ENCODE results near the gene DNASE1L3. TPM values are rescaled to one million over a fixed set of nuclear protein-coding genes. Genes with fewer than 3 reads are reported as not detected.
"Not testable (repeated sequence)": the region's sequence is repeated elsewhere in the genome, so short reads cannot be mapped to it uniquely, and the experiment has no call there.

DNASE1L3 gene
- total RNA-seq, 1 donor from 2014 or later, result 0.22 TPM

DNA sequence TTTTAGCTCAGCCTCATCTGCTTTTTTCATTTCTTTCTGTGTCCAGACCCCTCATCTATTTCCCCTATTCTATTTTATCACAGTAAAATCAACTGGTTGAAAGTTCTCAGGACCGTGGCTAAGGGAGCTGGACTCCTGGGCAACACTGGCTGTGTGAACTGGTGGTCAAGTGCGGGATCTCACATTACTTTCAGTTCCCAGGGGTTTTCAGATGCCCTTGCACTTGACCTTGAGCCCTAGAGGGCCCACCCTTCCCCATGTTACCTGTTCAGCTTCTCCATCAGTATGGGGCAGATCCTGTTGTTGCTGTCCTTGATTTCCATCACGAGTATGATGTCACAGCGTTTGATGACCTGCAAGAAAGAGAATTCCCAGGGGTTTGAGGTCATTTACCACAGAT is 2.8 kb downstream of the DNASE1L3 start:
- H3K27ac Mint-ChIP-seq, result no peak overlapping the region
- H3K4me1 Mint-ChIP-seq, result no peaks in the 10 kb centered on the region
- H3K36me3 Mint-ChIP-seq, result no peaks in the 10 kb centered on the region
- H3K27me3 Mint-ChIP-seq (ENCODE audit: low read depth), result peaks cover 15% of the 10 kb centered on the region
- no peak for TF ChIP-seq CTCF (IDR thresholded peaks at IDR 0.05; ENCODE audit: unreplicated experiment)
- no peak for DNase-seq (ENCODE audit: low spot score in 2 of 2, unreplicated experiment in 2 of 2)
- no peak overlapping the region for H3K4me3 Mint-ChIP-seq
- H3K9me3 Mint-ChIP-seq, result no peaks in the 10 kb centered on the region

- no peak overlapping the region for H3K4me3 Mint-ChIP-seq
- DNase-seq (ENCODE audit: low spot score in 2 of 2, unreplicated experiment in 2 of 2), result no peak
- H3K9me3 Mint-ChIP-seq, result no peaks in the 10 kb centered on the region
- H3K27me3 Mint-ChIP-seq (ENCODE audit: low read depth), result peaks cover 13% of the 10 kb centered on the region
- no peaks in the 10 kb centered on the region for H3K4me1 Mint-ChIP-seq
- no peak for TF ChIP-seq CTCF (IDR thresholded peaks at IDR 0.05; ENCODE audit: unreplicated experiment)
- no peak overlapping the region for H3K27ac Mint-ChIP-seq
- no peaks in the 10 kb centered on the region for H3K36me3 Mint-ChIP-seq
These were observed 4.3 kb downstream of the DNASE1L3 start for GRCh38 chr3:58206406-58207011.

DNA sequence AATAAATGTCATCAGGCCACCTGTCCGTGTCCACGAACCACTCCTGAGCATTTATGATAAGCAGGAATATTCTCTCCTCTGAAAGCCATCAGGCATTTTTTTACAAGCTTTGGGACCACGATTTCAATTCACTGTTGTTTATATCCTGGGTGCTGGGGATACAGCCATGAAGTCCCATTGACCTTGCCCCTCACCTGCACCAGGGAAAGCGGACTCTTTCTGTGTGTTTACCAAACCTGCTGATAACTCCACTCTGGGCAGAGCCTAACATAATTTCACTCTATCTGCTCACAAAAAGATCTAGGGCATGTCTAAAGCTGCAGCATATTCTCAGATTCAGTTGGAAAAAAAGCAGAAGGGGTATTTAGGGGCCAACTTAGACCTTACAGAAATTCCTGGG is 4.8 kb downstream of the DNASE1L3 start:
- no peaks in the 10 kb centered on the region for H3K36me3 Mint-ChIP-seq
- no peaks in the 10 kb centered on the region for H3K4me1 Mint-ChIP-seq
- peaks cover 9% of the 10 kb centered on the region for H3K27me3 Mint-ChIP-seq (ENCODE audit: low read depth)
- no peak for DNase-seq (ENCODE audit: low spot score in 2 of 2, unreplicated experiment in 2 of 2)
- TF ChIP-seq CTCF (IDR thresholded peaks at IDR 0.05; ENCODE audit: unreplicated experiment), result no peak
- H3K9me3 Mint-ChIP-seq, result no peaks in the 10 kb centered on the region
- H3K27ac Mint-ChIP-seq, result no peak overlapping the region
- no peak overlapping the region for H3K4me3 Mint-ChIP-seq

DNA sequence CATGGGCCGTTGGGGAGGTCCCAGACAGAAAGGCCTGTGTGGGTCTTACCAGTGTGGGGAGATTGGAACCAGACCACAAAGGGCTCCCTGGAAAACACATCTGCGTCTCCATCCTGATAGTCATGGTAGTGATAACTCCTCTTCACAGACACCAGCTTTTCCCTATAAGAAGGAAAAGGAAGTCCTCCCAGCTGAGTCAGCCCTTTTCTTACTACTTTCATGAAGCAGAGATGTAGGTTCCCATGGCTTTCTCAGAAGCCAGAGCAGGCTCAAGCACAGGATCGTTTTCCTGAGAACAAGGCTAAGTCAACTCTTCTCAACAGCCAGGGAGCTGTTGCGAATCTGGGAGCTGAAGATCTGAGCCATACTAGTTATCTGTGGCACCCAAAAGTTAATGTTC is 6.1 kb downstream of the DNASE1L3 start:
- H3K9me3 Mint-ChIP-seq, result no peaks in the 10 kb centered on the region
- no peak for TF ChIP-seq CTCF (IDR thresholded peaks at IDR 0.05; ENCODE audit: unreplicated experiment)
- H3K27me3 Mint-ChIP-seq (ENCODE audit: low read depth), result peaks cover 5% of the 10 kb centered on the region
- DNase-seq (ENCODE audit: low spot score in 2 of 2, unreplicated experiment in 2 of 2), result no peak
- no peak overlapping the region for H3K4me3 Mint-ChIP-seq
- H3K4me1 Mint-ChIP-seq, result no peaks in the 10 kb centered on the region
- H3K36me3 Mint-ChIP-seq, result no peaks in the 10 kb centered on the region
- H3K27ac Mint-ChIP-seq, result no peak overlapping the region

DNA sequence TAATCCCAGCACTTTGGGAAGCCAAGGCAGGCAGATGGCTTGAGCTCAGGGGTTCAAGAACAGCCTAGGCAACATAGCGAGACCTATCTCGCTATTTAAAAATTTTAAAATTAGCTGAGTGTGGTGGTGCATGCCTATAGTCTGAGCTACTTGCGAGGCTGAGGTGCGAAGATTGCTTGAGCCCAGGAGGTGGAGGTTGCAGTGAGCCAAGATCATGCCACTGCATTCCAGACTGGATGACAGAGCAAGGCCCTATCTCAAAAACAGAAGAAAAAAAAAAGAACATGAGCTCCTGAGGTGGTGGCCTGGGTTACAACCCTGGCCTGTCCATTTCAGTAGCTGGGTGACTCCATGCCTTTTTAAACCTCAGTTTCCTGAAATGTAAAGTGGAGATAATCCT is 7.2 kb downstream of the DNASE1L3 start:
- Mint-ChIP-seq H3K27me3 (ENCODE audit: low read depth) (no peaks in the 10 kb centered on the region), H3K27ac (no peak overlapping the region), H3K36me3 (no peaks in the 10 kb centered on the region), H3K9me3 (no peaks in the 10 kb centered on the region), H3K4me1 (no peaks in the 10 kb centered on the region), H3K4me3 (no peak overlapping the region)
- no peak for DNase-seq (ENCODE audit: low spot score in 2 of 2, unreplicated experiment in 2 of 2)
- no peak for TF ChIP-seq CTCF (IDR thresholded peaks at IDR 0.05; ENCODE audit: unreplicated experiment)

- Mint-ChIP-seq H3K36me3 (no peaks in the 10 kb centered on the region), H3K9me3 (no peaks in the 10 kb centered on the region), H3K27ac (no peak overlapping the region), H3K4me1 (no peaks in the 10 kb centered on the region), H3K4me3 (no peak overlapping the region), H3K27me3 (ENCODE audit: low read depth) (no peaks in the 10 kb centered on the region)
- DNase-seq (ENCODE audit: low spot score in 2 of 2, unreplicated experiment in 2 of 2), result no peak
- TF ChIP-seq CTCF (IDR thresholded peaks at IDR 0.05; ENCODE audit: unreplicated experiment), result no peak
These were observed 7.8 kb downstream of the DNASE1L3 start for GRCh38 chr3:58202917-58203360.

DNA sequence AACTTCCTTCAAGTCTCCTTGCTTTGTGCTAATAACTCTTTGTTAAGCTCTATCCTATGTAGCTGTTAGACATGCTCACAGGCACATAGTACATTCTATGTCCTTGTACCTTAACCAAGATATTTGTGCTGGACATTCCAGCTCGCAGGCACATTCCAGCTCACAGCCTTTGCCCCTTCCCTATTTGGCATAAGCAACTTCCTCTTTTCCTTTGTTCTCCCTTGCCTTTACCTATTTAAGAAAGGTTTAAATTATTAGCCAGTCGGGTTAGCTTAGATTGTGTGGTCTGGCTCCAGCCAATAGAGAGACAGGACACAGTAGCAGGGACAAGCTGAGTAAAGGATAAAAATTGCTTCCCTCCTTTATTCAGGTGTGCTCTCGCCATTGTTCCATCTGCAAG is 9.3 kb downstream of the DNASE1L3 start:
- not testable (repeated sequence) for H3K4me1 Mint-ChIP-seq; H3K27me3 Mint-ChIP-seq (ENCODE audit: low read depth); H3K27ac Mint-ChIP-seq; DNase-seq (ENCODE audit: low spot score in 2 of 2, unreplicated experiment in 2 of 2); H3K36me3 Mint-ChIP-seq; H3K9me3 Mint-ChIP-seq; H3K4me3 Mint-ChIP-seq
